Breast epithelium (tissue), 4 donors: ENCODE measurements around the gene PLD6. TPM values are rescaled to one million over a fixed set of nuclear protein-coding genes. Genes with fewer than 3 reads are reported as not detected.

Experiments used
- DNase-seq, 2 donors: peaks; one replicate each; pipeline ENCODE4 v3.0.0-alpha.2; 2019; ENCODE audit warnings: low spot score in 2 of 2
- H3K27ac ChIP-seq, 2 donors: fragments of 200-600 bp; sonication (generic) in 1 of 2; one replicate each; pipeline ENCODE4 v1.5.1; 2016 to 2019; ENCODE audit warnings: mild to moderate bottlenecking in 1 of 2
- H3K27me3 ChIP-seq, 2 donors: fragments of 200-600 bp; sonication (generic) in 1 of 2; one replicate each; pipeline versions ENCODE4 v1.5.1 to v1.6.0; 2017 to 2019; ENCODE audit warnings: control low read depth in 1 of 2, mild to moderate bottlenecking in 1 of 2
- H3K36me3 ChIP-seq: fragments of 200-600 bp; one replicate; pipeline ENCODE4 v1.5.1; 2019
- H3K4me1 ChIP-seq, 2 donors: fragments of 200-600 bp; sonication (generic); one replicate each; pipeline ENCODE4 v1.5.1; 2016 to 2019; ENCODE audit warnings: control low read depth in 1 of 2
- H3K4me3 ChIP-seq, 3 donors: fragments of 200-600 bp; sonication (generic); 1 replicate in 2 of 3; 2 replicates in 1 of 3; pipeline ENCODE4 v1.5.1; 2016 to 2019; ENCODE audit warnings: mild to moderate bottlenecking in 3 of 3, moderate library complexity in 2 of 3
- H3K9me3 ChIP-seq, 2 donors: fragments of 200-600 bp; sonication (generic) in 1 of 2; one replicate each; pipeline ENCODE4 v1.5.1; 2016 to 2019; ENCODE audit warnings: control low read depth in 1 of 2
- POLR2A ChIP-seq: fragments of 450-650 bp; IDR thresholded peaks from one replicate; pipeline ENCODE4 v1.6.1; 2016; ENCODE audit warnings: antibody characterized with exemption, mild to moderate bottlenecking, moderate library complexity
- POLR2AphosphoS5 ChIP-seq, 3 donors: sonication (generic); formaldehyde crosslinking; IDR thresholded peaks; one replicate each; pipeline ENCODE4 v1.6.1; 2017; ENCODE audit warnings: antibody characterized with exemption in 3 of 3
- intact Hi-C: fragments of 100-400 bp; cut with DNase I; formaldehyde crosslinking; loops from one replicate; pipeline ENCODE4 v1.15.1; 2023; ENCODE audit warnings: low total_unique reads
- total RNA-seq, 3 donors: library from RNA; depleted of rRNA; stranded (reverse); fragments of >200 nt; gene quantifications; one replicate each; pipeline ENCODE4 v1.1.0, GENCODE V29; 2016
- TF ChIP-seq, protein P1 (sequence below), 3 donors: fragments of 450-650 bp; IDR thresholded peaks; one replicate each; pipeline ENCODE4 v1.5.1; 2016 to 2017; ENCODE audit warnings: antibody characterized with exemption in 3 of 3, mild to moderate bottlenecking in 3 of 3, moderate library complexity in 3 of 3

Gene PLD6
- total RNA-seq, 3 donors from 2014 or later, result 2.9 to 4.0 (median 3.8) TPM

DNA sequence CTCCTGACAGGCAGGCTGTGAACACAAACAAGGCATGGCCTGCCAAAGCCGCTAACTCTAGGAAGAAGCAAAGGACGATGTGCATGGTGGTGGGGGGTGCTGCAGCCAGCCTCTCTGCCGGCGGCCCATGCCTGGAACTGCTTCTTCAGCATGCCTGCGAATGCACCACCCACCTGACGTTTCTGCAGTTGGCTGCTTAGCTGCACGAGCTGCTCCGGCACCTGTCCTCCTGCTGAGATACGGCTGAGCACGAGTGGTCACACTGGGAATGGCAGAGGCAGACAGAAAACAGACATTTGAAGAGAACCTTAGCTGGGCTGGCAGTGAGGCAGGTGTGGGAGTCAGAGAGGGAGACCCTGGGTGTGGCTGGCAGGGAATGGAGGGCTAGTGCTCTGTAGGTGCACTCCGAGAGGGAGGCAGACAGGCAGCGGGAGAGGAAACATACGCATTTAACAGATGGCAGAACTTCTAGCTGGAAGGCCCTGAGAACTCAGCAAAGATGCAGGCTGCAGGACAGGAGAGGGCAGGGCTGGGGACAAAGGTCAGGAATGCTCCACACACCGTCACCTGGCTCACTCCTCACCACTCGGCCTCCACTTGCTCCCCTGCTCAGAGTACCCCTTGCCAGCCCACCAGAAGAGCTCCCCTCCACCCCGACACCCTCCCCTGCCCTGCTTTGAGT is 25.6 kb upstream of the PLD6 start:
- intact Hi-C loops, result no loop called here

DNA sequence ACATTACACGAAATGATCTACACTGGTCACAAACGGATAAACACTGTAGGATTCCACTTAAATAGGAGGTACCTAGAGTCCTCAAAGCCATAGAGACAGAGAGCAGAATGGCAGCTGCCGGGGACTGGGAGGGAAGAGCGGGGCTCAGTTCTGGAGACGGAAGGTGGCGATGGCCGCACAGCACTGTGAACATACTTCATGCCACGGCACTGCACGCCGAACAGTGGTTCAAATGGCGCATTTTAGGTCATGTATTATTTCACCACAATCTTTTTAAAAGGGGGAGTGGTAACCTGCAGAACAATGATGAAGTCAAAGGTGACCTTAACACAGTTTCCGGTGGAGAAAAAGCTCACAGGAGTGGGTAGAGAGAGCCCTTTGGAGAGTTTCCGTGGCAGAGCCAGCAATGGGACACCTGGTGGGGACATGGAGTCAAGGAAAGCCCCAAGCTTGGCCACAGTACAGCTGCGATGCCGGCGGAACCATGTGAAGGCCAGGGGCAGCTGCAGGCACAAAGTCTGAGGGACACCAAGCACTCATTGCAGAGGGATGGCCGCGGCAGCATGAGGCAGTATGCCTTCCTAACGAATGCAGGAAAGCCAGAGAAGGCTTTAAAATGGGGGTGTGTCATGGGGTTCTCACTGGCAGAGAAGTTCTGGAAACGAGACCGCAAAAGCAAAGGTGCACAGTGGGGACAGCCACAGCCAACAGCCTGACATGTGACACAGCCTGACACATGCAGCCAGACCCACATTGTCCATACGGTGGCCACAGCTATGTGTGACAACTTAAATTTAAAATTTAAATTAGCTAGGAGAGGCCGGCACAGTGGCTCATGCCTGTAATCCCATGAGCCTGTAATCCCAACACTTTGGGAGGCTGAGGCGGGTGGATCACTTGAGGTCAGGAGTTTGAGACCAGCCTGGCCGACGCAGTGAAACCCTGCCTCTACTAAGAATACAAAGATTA is 23.6 kb upstream of the PLD6 start:
- Histone ChIP-seq H3K27me3 (no peaks in the 10 kb centered on the region), H3K27ac (no peak overlapping the region), H3K36me3 (peaks cover 5% of the 10 kb centered on the region), H3K9me3 (no peaks in the 10 kb centered on the region), H3K4me1 (no peaks in the 10 kb centered on the region), H3K4me3 (no peak overlapping the region)
- no peak for TF ChIP-seq POLR2AphosphoS5 (IDR thresholded peaks at IDR 0.05)
- TF ChIP-seq, protein P1, sequence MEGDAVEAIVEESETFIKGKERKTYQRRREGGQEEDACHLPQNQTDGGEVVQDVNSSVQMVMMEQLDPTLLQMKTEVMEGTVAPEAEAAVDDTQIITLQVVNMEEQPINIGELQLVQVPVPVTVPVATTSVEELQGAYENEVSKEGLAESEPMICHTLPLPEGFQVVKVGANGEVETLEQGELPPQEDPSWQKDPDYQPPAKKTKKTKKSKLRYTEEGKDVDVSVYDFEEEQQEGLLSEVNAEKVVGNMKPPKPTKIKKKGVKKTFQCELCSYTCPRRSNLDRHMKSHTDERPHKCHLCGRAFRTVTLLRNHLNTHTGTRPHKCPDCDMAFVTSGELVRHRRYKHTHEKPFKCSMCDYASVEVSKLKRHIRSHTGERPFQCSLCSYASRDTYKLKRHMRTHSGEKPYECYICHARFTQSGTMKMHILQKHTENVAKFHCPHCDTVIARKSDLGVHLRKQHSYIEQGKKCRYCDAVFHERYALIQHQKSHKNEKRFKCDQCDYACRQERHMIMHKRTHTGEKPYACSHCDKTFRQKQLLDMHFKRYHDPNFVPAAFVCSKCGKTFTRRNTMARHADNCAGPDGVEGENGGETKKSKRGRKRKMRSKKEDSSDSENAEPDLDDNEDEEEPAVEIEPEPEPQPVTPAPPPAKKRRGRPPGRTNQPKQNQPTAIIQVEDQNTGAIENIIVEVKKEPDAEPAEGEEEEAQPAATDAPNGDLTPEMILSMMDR (IDR thresholded peaks at IDR 0.05), result no peak
- no peak for DNase-seq
- intact Hi-C loops, result no loop called here

More for the DNA sequence above, 25.6 kb upstream of the PLD6 start:
- no peak overlapping the region for H3K4me3 ChIP-seq
- no peaks in the 10 kb centered on the region for H3K27me3 ChIP-seq
- H3K9me3 ChIP-seq, result no peaks in the 10 kb centered on the region
- no peak for TF ChIP-seq POLR2A
- H3K27ac ChIP-seq, result no peak overlapping the region
- H3K36me3 ChIP-seq, result no peaks in the 10 kb centered on the region
- no peaks in the 10 kb centered on the region for H3K4me1 ChIP-seq
- no peak for DNase-seq

DNA sequence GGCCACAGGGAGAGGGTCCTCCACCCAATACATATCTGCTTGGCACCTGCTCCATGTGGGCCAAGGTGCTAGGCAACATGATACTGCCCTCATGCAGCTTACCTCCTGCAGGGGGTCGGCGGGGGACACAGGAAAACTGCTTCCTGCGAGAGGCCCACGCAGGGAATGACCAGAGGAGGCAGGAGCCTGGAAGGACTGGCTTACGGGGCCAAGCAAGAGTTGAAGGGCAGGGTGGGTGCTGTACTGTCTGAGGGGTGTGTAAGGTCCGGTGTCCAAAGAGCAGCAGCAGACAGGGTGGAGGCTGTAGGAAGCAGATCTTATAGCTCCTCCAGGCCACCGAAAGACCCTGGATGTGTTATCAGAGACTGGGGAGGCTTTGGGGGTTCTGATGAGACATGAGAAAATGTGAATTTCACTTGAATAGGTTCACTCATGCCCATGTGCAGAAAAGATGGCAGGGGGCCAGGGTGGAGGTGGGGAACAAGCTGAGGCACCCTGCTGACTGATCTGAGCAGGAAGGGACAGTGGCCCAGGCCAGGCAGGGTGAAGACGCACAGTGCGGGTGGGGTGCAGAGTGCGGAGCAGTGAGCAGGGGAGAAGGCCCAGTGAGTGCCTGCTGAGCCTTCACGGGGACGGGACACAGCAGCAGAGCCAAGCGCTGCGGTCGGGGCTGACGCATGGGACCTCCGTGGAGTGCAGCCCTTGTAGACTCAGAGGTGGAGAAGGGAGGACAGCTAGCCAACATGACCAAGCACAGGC is 22.6 kb upstream of the PLD6 start:
- peaks cover 10% of the 10 kb centered on the region for H3K36me3 ChIP-seq
- H3K4me3 ChIP-seq, result no peak overlapping the region
- no peaks in the 10 kb centered on the region for H3K4me1 ChIP-seq
- TF ChIP-seq POLR2A (no peak), POLR2AphosphoS5 (IDR thresholded peaks at IDR 0.05) (no peak)
- DNase-seq, result no peak
- no peak overlapping the region for H3K27ac ChIP-seq
- no peaks in the 10 kb centered on the region for H3K27me3 ChIP-seq
- H3K9me3 ChIP-seq, result no peaks in the 10 kb centered on the region
- intact Hi-C loops, result no loop called here

DNA sequence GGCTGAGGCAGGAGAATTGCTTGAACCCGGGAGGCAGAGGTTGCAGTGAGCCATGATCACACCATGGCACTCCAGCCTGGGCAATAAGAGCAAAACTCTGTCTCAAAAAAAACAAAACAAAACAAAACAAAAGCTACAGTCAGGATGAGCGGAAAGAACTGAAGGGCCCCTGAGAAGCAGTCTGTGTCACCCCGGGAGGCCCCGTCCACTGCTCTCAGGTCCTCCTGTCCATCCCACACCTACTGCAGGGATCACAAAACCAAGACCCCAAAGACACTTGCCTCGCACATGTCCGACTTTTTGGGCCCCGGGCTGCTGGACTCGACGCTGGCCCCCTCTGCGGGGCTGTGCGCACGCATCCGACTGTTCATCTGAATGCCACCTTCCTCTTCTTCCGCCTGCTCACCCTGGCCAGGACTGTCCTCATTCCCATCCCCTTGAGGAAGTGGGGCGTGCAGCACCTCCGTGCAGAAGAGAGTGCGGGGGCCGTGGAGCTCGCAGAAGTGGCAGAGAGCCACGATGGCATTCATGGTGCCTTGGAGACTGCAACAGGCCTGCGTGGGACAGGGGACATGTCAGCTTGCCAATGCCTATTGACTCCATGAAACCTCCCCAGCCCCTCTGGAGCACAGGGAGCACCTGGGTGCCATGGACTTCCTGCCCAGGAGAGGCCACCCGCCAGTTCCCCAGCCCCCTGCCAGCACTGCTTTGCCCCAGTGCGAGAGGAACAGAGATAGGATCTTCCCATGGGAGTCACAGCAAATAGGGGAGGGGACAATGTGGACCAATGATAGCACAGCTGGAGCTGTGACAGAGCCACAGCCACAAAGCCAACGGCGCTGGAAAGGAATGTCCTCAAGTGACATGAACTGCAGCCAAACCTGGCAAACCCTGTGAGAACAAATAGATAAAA is 21.7 kb upstream of the PLD6 start:
- intact Hi-C loops, result no loop called here
- TF ChIP-seq POLR2A, result no peak
- TF ChIP-seq, protein P1 (IDR thresholded peaks at IDR 0.05), result no peak
- no peak for TF ChIP-seq POLR2AphosphoS5 (IDR thresholded peaks at IDR 0.05)
- Histone ChIP-seq H3K9me3 (no peaks in the 10 kb centered on the region), H3K27me3 (no peaks in the 10 kb centered on the region), H3K27ac (no peak overlapping the region), H3K4me3 (no peak overlapping the region), H3K4me1 (no peaks in the 10 kb centered on the region), H3K36me3 (peaks cover 11% of the 10 kb centered on the region)
- peak in 1 of 2 donors; percentile 32 for DNase-seq

GRCh38 chr17:17226451-17227265 is 20.5 kb upstream of the PLD6 start:
- peaks cover 16% of the 10 kb centered on the region for H3K36me3 ChIP-seq
- no peak for DNase-seq

More at GRCh38 chr17:17226451-17227265, 20.5 kb upstream of the PLD6 start:
- intact Hi-C loops, result no loop called here
- H3K27ac ChIP-seq, result no peak overlapping the region
- H3K9me3 ChIP-seq, result no peaks in the 10 kb centered on the region
- no peak overlapping the region for H3K4me3 ChIP-seq
- no peaks in the 10 kb centered on the region for H3K27me3 ChIP-seq
- H3K4me1 ChIP-seq, result no peaks in the 10 kb centered on the region
- TF ChIP-seq POLR2AphosphoS5 (IDR thresholded peaks at IDR 0.05), result no peak
- TF ChIP-seq, protein P1 (IDR thresholded peaks at IDR 0.05), result no peak
- no peak for TF ChIP-seq POLR2A
